Left colon (tissue), 2 donors: ENCODE data around the gene GLS. TPM values are rescaled to one million over a fixed set of nuclear protein-coding genes. Genes with fewer than 3 reads are reported as not detected.
"Not testable (repeated sequence)": the region's sequence is repeated elsewhere in the genome, so short reads cannot be mapped to it uniquely, and the experiment has no call there.

Experiments used
- ATAC-seq: fragments of 200-7000 bp; cut with Tn5 transposase; one replicate; pipeline ENCODE4 v1.9.1; 2020; ENCODE audit warnings: mild to moderate bottlenecking, moderate library complexity
- DNase-seq, 2 donors: peaks; one replicate each; pipeline ENCODE4 v3.0.0-alpha.2; 2020
- intact Hi-C, 2 donors: fragments of 100-400 bp; cut with DNase I in 1 of 2; cut with micrococcal nuclease in 1 of 2; formaldehyde crosslinking; loops; one replicate each; pipeline versions ENCODE4 v1.11.2 to v1.14.0; 2022; cut with DNase I, micrococcal nuclease
- total RNA-seq, 2 donors: library from RNA; stranded (reverse); fragmentation: NEBNext Ultra II Directional; extraction: Animal tissue kit (Norgen Biotek cat#: 25700); gene quantifications; one replicate each; pipeline ENCODE4 v1.2.1, GENCODE V29; 2021
- donor health status: DM: no; HTN: no; CAD: no.
- donor health status: DM: yes; HTN: yes; CAD: no.

GLS gene
- total RNA-seq, 2 donors from 2014 or later, result 51.3 to 63.3 TPM

DNA sequence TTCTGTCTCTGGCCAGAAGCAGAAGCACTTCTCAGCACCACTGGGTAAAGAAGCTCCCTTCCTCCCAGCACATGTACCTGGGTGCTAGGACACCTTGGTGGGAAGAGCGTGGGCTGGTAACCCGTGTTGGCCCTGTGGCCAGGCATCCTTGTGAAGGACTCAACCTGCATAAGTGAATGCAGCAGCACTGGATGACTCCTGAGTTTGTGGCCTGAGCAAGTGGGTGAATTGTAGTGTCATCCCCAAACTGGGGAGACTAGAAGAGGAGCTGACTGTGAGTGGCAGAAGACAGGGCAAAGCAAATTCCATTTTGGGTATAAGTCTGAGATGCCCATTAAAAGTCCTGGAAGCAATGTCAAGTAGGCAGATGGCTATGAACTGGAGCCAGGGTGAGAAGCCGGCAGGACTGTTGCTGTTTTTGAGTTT, 70.0 kb downstream of the GLS start:
- ATAC-seq, result no peak

DNA sequence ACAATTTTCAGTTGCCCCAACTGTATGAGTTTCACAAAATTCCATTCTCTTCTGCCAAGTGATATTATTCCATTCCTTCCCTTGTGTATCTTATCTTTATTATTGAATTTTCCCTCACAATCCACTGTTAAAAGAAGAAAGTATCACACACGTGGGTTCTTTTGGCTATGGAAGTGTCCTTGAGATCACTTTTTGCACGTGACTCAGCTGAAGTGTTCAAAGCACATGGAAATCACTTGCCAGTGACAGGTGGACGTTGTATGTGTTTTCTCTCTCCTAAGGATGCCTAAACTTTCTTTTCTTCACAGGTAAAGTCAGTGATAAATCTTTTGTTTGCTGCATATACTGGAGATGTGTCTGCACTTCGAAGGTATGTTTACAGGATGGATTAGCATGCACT, 72.6 kb downstream of the GLS start:
- DNase-seq (no peak), ATAC-seq (no peak)
- intact Hi-C loops, result no loop called here

More for the DNA sequence above, 70.0 kb downstream of the GLS start:
- intact Hi-C loops, result no loop called here
- DNase-seq, result no peak

- no peak for DNase-seq
- intact Hi-C loops, result no loop called here
- ATAC-seq, result no peak
Observed at GRCh38 chr2:190959911-190960788, 79.5 kb downstream of the GLS start.

DNA sequence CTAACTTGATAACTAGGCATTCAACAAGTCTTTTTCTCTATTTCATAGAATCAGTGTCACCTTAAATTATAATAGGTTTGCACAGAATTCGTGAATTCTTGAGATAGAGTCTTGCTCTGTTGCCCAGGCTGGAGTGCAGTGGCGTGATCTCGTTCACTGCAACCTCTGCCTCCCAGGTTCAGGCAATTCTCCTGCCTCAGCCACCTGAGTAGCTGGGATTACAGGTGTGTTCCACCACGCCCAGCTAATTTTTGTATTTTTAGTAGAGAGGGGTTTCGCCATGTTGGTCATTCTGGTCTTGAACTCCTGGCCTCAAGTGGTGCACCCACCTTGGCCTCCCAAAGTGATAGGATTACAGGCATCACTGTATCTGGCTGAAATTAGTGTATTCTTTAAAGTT, 80.5 kb downstream of the GLS start:
- ATAC-seq, intact Hi-C loops: not testable (repeated sequence)

DNA sequence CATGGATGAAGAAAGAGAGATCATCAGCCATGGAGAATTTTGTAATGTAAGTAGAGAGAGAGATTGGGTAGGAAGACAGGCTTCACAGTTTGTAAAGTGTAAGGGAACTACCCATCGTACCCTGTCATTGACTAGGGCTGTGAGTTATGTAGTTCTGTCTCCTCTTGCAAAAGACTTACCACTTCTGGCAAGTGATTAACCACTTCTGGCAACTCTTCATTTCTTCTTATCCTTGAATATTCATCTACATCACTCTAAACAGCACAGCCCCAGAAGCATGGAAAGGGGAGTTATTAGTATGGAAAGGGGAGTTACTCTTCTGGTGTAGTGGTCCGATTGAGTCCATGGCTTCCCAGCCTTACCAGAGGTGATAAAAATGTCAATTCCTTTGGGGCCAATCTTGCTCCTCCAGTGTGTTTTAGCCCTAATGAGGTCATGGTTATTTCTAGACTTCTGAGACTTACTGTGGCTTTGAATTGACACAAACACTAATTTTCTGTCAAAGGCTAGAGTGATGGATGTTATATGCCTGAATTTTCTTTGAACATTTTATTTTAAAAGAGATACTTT, 81.4 kb downstream of the GLS start:
- DNase-seq (no peak), ATAC-seq (no peak)
- intact Hi-C loops, result no loop called here

More for the DNA sequence above, 80.5 kb downstream of the GLS start:
- not testable (repeated sequence) for DNase-seq

DNA sequence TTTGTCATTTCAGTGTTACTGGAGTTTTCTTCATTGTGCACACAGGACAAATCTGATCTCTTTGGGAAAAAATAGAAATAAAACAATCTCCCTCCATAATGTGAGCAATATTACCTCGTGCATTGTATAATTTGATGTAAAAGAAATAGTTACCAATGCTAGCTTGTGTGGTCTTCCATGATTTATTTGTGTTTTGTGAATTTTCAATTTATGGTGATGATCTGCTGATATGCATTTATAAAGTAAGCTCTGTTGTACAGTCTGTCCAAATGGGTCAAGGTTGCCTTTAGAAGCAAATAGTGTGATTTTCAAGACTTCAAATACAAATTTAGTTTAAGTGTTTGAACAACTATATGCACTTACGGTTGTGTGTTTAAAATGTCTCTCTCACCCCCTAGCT, 82.5 kb downstream of the GLS start:
- no peak for DNase-seq
- intact Hi-C loops, result no loop called here
- ATAC-seq, result no peak

DNA sequence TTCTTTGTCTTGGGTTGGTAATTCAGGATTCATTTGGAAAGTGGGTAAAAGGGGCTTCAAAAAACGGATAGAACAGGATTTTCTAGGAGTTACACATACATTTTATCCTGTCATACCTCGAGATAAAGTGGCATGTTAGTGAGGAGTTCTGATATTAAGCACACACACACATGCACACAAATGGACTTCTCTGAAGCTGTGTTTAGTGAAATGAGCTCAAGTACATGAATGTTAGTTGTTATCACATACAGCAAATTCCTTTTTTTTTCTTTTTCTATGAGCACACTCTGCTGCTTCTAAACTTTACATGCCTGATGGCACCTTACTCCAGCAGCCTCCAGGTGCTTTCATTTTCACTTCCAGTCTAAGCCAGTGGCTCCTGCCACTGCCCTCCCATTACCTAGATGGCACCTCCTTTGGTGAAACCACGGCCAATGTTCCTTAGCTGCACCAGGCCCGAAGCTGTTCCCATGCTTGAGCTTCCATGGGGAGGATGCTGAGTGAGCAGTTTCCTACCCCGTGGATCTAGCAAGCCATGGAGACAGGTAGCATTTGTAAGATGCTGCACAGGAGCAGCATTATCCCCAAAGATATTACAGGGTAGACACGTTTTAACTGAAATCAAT, 83.7 kb downstream of the GLS start:
- ATAC-seq (no peak), DNase-seq (no peak)

GRCh38 chr2:190965580-190966222, 85.1 kb downstream of the GLS start:
- intact Hi-C loops, result no loop called here
- DNase-seq (no peak), ATAC-seq (no peak)

More for the DNA sequence above, 83.7 kb downstream of the GLS start:
- intact Hi-C loops, result no loop called here

- no peak for ATAC-seq
- intact Hi-C loops, result no loop called here
- DNase-seq, result no peak
Observed at GRCh38 chr2:190968522-190968921, 87.9 kb downstream of the GLS start.

- intact Hi-C loops, result no loop called here
- DNase-seq (no peak), ATAC-seq (no peak)
Observed at GRCh38 chr2:190970160-190970559, 89.5 kb downstream of the GLS start.

- intact Hi-C loops, result no loop called here
- ATAC-seq (no peak), DNase-seq (no peak)
Observed at GRCh38 chr2:190970873-190971506, 90.4 kb downstream of the GLS start.

DNA sequence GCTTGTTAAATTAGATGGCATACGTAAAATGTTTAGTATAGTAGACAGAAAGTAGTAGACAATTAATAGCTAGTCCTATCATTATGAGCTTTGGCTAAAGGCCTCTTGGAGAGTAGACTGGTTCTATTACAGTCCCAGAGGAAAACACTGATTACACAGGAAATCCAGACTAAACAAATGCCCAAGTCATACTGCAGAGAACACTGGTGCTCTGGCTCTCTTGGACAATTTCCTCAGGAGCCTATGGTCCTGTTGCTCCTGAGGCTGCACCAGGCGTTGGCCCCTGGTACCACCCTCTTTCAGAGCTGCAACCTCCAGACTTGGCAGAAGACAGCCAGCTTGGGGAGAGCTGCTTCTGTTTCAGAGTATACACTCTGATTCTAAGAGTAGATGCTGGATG, 91.6 kb downstream of the GLS start:
- intact Hi-C loops, result no loop called here
- ATAC-seq, result no peak
- DNase-seq, result no peak

DNA sequence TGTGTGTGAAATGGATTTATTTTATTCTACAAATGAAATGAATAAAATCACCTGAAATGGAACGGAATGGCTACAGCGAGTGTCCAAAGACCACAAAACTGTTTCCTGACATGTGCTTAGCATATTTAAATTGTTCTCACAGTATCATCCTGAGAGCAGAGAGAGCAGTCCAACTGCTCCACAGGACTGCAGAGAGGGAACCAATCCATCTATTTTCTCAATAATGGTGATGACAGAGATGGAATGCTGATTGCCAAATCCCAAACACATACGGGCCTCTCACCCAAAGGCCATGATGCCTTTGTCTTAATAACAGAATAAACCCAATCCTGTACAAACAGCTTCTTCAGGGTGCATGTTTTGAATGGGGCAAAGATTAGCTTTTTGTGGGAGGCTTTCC, 92.2 kb downstream of the GLS start:
- intact Hi-C loops, result no loop called here
- ATAC-seq, result no peak
- no peak for DNase-seq

DNA sequence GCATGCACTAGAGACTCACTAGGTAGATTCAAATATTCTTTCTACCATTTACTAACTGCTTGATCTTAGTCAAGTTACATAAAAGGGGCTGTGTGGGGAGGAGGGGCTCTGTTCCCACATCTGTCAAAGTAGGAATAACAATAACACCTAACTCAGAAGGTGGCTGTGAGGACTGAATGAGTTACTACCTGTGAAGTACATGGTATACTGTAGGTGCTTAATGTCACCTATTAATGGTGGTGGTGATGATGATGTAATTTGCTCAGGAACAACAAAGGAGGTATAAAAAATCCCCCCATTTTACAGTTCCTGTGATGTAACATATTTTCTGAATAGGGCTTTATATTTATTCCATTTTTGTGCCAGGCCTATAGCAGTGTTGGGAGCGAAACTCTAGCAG, 92.6 kb downstream of the GLS start:
- intact Hi-C loops, result no loop called here
- DNase-seq (no peak), ATAC-seq (no peak)

- intact Hi-C loops, result no loop called here
- ATAC-seq, result no peak
- DNase-seq, result no peak
Observed at GRCh38 chr2:190973726-190974628, 93.4 kb downstream of the GLS start.

GRCh38 chr2:190974629-190975361, 94.2 kb downstream of the GLS start:
- DNase-seq, result no peak
- no peak for ATAC-seq
- intact Hi-C loops, result no loop called here

DNA sequence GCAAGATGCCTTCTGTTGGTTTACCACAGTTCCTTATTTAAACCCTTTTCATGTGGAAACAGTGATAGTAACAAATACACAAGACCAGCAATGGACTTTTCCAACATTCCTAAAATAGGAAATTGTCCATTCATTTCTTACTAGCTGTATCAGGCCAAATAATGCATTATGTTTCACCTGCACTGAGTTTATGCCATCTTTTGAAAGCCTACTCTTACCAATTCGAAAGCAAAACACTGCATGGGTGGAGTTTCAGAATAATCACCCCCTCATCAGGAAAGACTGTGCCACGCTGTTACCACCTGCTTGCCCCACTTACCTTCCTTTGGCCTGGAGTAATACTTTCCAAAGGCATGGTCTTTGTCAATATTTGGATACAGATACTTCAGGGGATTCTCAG, 95.9 kb downstream of the GLS start:
- DNase-seq (no peak), ATAC-seq (no peak)
- intact Hi-C loops, result no loop called here

DNA sequence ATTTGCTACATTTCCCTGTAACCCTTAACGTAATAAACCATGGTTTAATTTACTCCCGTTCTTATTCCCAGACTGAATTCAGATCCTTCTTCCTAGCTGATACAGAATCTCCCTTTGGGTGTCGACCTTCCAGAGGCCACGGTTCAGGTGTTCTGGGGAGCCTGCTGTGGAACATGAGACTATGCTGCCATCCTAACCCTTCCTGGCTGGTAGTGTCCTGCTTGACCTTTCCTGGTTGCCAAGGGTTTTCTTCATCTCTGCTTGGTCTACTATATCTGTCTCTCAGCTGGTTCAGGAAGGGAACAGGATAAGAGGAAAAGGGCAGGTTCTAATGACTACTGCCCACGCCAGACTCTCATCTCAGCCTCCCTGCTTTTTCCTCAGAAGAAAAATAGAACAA, 96.9 kb downstream of the GLS start:
- ATAC-seq (no peak), DNase-seq (no peak)
- intact Hi-C loops, result no loop called here
